Ishikawa (cell line): ENCODE measurements around the gene SEMA6C.

Experiments used
- CEBPB ChIP-seq: IDR thresholded peaks from 2 replicates; pipeline ENCODE4 v1.6.1; 2012
- CREB1 ChIP-seq: IDR thresholded peaks from 2 replicates; pipeline ENCODE4 v1.6.1; 2012; ENCODE audit warnings: low read depth
- EGR1 ChIP-seq: IDR thresholded peaks from 2 replicates; pipeline ENCODE4 v1.6.1; 2012
- EP300 ChIP-seq: IDR thresholded peaks from 2 replicates; pipeline ENCODE4 v1.6.1; 2012; ENCODE audit warnings: borderline replicate concordance
- FOXM1 ChIP-seq: IDR thresholded peaks from 2 replicates; pipeline ENCODE4 v1.6.1; 2012; ENCODE audit warnings: low read depth, borderline replicate concordance
- NFIC ChIP-seq: IDR thresholded peaks from 2 replicates; pipeline ENCODE4 v1.6.1; 2012
- RAD21 ChIP-seq: IDR thresholded peaks from 2 replicates; pipeline ENCODE4 v1.6.1; 2012; ENCODE audit warnings: low read depth
- TAF1 ChIP-seq: IDR thresholded peaks from 2 replicates; pipeline ENCODE4 v1.6.1; 2012; ENCODE audit warnings: low read depth, mild to moderate bottlenecking
- TCF12 ChIP-seq: IDR thresholded peaks from 2 replicates; pipeline ENCODE4 v1.6.1; 2012; ENCODE audit warnings: low read depth
- TEAD4 ChIP-seq: IDR thresholded peaks from 2 replicates; pipeline ENCODE4 v1.6.1; 2012
- YY1 ChIP-seq: IDR thresholded peaks from 2 replicates; pipeline ENCODE4 v1.6.1; 2012; ENCODE audit warnings: low read depth
- ZBTB7A ChIP-seq: IDR thresholded peaks from 2 replicates; pipeline ENCODE4 v1.6.1; 2012; ENCODE audit warnings: low read depth
- TF ChIP-seq, protein P1 (sequence below): IDR thresholded peaks from 2 replicates; pipeline ENCODE4 v1.6.1; 2012
- TF ChIP-seq, protein P2 (sequence below): IDR thresholded peaks from 2 replicates; pipeline ENCODE4 v1.6.1; 2012; ENCODE audit warnings: low read depth, mild to moderate bottlenecking
- TF ChIP-seq, protein P3 (sequence below): IDR thresholded peaks from 2 replicates; pipeline ENCODE4 v1.6.1; 2012

The SEMA6C gene

DNA sequence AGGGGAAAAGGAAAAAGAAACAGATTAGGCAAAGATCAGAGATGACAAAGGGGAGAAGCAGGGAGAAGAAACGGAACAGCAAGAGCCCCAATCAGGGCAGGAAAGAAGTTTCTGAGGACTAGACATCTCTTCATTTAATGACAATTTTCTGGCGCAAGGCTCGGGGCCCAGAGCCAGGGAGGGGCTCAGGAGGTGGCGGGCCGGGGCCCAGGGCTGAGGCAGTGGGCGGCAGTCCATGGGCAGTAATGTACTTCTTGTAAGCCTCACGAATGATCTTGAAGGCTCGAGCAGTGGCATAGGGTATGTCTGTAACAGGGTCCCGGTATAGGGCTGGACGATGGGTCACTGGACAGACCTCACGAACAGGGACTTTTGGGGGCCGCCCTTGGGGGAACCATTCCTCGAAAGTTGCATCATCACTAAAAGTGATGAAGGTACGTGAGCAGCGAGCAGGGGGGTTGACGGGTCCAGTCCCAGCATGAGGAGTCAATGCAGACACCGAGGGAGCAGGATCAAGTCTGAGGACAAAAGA is 30.1 kb upstream of the SEMA6C start:
- TF ChIP-seq ZBTB7A, result no peak
- TF ChIP-seq, protein P1, sequence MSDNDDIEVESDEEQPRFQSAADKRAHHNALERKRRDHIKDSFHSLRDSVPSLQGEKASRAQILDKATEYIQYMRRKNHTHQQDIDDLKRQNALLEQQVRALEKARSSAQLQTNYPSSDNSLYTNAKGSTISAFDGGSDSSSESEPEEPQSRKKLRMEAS, result no peak
- TF ChIP-seq, protein P2, sequence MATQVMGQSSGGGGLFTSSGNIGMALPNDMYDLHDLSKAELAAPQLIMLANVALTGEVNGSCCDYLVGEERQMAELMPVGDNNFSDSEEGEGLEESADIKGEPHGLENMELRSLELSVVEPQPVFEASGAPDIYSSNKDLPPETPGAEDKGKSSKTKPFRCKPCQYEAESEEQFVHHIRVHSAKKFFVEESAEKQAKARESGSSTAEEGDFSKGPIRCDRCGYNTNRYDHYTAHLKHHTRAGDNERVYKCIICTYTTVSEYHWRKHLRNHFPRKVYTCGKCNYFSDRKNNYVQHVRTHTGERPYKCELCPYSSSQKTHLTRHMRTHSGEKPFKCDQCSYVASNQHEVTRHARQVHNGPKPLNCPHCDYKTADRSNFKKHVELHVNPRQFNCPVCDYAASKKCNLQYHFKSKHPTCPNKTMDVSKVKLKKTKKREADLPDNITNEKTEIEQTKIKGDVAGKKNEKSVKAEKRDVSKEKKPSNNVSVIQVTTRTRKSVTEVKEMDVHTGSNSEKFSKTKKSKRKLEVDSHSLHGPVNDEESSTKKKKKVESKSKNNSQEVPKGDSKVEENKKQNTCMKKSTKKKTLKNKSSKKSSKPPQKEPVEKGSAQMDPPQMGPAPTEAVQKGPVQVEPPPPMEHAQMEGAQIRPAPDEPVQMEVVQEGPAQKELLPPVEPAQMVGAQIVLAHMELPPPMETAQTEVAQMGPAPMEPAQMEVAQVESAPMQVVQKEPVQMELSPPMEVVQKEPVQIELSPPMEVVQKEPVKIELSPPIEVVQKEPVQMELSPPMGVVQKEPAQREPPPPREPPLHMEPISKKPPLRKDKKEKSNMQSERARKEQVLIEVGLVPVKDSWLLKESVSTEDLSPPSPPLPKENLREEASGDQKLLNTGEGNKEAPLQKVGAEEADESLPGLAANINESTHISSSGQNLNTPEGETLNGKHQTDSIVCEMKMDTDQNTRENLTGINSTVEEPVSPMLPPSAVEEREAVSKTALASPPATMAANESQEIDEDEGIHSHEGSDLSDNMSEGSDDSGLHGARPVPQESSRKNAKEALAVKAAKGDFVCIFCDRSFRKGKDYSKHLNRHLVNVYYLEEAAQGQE, result no peak
- no peak for TF ChIP-seq TCF12
- no peak for TF ChIP-seq EP300
- TF ChIP-seq NFIC, result no peak
- TF ChIP-seq TAF1, result no peak
- TF ChIP-seq CEBPB, result no peak
- TF ChIP-seq, protein P3, sequence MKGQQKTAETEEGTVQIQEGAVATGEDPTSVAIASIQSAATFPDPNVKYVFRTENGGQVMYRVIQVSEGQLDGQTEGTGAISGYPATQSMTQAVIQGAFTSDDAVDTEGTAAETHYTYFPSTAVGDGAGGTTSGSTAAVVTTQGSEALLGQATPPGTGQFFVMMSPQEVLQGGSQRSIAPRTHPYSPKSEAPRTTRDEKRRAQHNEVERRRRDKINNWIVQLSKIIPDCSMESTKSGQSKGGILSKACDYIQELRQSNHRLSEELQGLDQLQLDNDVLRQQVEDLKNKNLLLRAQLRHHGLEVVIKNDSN, result no peak
- no peak for TF ChIP-seq RAD21
- TF ChIP-seq EGR1, result no peak
- no peak for TF ChIP-seq FOXM1
- no peak for TF ChIP-seq TEAD4
- no peak for TF ChIP-seq CREB1
- TF ChIP-seq YY1, result no peak

- no peak for TF ChIP-seq TCF12
- TF ChIP-seq FOXM1, result no peak
- no peak for TF ChIP-seq CEBPB
- no peak for TF ChIP-seq TEAD4
- TF ChIP-seq CREB1, result no peak
- TF ChIP-seq, protein P2, result no peak
- no peak for TF ChIP-seq EGR1
- TF ChIP-seq EP300, result no peak
- no peak for TF ChIP-seq ZBTB7A
- no peak for TF ChIP-seq TAF1
- TF ChIP-seq RAD21, result no peak
- no peak for TF ChIP-seq NFIC
- TF ChIP-seq, protein P1, result no peak
- TF ChIP-seq YY1, result no peak
These were observed 29.4 kb upstream of the SEMA6C start, which contains the start of gene TMOD4 for GRCh38 chr1:151175863-151176262. Gene TMOD4, minus strand, starts transcription at chr1:151175981. Its CDS starts 1,106 bp downstream, at chr1:151174875.

DNA sequence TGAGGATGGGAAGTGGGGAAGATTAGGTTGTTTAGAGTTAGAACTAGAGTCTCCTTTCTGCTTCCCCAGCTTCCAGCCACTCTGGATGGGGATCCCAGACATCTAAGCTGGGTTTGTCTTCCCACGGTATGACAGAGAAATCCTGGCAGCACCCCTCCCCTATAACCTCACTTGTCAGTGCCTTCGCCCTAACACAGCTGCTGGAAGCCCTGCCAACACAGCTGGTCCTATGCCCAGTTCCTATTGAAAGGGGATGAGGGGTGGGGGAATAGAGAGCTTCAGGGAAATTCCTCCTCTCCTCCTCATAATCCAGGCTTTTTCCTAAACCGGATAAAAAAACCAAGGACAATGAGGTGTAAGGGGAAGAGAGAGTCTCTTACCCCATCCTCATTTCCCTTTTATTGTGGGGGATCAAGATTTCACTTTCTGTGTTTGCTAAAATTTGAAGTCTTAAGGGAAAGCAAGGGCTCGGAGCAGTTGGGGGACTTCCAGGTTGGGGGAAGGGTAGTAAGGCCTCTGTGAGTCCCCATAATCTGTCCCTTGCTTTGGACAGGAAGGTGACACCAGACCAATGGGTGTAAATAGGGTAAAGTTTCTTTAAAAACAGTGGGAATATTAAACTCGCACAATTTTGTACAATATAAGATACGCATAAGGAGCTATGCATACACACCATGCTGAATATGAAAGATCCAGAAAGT is 28.8 kb upstream of the SEMA6C start:
- no peak for TF ChIP-seq CREB1
- TF ChIP-seq CEBPB, result no peak
- no peak for TF ChIP-seq EGR1

DNA sequence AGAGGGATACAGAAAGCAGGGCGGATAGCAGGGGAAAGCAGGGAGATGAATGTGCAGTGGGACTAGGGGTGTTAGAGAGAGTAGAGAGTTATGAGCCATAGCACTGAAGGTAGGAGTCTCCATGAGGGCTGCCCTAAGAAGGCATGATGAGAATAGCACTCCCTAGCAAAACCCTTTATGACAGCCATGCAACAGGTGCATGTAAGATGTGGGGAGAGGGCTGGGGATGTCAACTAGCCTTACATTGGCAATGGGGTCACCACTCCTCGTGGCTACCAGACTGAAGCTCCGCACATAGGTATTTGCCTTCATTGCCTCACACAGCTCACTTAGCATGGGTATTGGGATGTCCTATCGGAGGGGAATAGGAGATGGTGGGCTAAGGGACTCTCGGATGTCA is 24.8 kb upstream of the SEMA6C start:
- TF ChIP-seq TEAD4, result no peak
- TF ChIP-seq FOXM1, result no peak

- no peak for TF ChIP-seq FOXM1
- TF ChIP-seq TAF1, result no peak
- no peak for TF ChIP-seq EGR1
- TF ChIP-seq EP300, result no peak
- no peak for TF ChIP-seq RAD21
- TF ChIP-seq NFIC, result no peak
These were observed 20.7 kb upstream of the SEMA6C start for GRCh38 chr1:151167116-151167515.

- TF ChIP-seq, protein P3, result no peak
- TF ChIP-seq, protein P2, result no peak
- TF ChIP-seq EGR1 (no peak), CEBPB (no peak), TCF12 (no peak), TAF1 (no peak), NFIC (no peak), EP300 (no peak), RAD21 (no peak)
These were observed 20.1 kb upstream of the SEMA6C start for GRCh38 chr1:151166505-151166956.
